ENCODE data around the gene TTC7B.

Gene TTC7B

DNA sequence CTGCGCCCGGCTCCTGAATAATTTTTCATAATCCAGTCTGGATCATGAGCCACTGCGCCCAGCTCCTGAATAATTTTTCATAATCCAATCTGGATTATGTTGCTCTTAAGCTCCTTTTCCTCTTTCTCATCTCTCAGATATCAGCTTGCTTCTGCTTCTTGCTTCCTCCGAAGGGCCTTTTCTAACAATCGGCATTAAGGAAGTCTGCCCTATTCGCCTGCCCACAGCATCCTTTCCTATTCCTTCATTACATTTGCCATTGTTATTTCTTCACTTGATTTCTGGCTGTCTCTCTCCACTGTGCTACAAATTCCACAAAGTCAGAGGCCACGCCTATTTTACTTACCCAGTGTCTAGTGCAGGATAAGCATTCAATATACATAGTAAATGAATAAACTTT is 83.5 kb downstream of the TTC7B start:
- H3K4me3 ChIP-seq (ENCODE audit: low read depth, low read length), result no peak overlapping the region
- TF ChIP-seq, protein P1, sequence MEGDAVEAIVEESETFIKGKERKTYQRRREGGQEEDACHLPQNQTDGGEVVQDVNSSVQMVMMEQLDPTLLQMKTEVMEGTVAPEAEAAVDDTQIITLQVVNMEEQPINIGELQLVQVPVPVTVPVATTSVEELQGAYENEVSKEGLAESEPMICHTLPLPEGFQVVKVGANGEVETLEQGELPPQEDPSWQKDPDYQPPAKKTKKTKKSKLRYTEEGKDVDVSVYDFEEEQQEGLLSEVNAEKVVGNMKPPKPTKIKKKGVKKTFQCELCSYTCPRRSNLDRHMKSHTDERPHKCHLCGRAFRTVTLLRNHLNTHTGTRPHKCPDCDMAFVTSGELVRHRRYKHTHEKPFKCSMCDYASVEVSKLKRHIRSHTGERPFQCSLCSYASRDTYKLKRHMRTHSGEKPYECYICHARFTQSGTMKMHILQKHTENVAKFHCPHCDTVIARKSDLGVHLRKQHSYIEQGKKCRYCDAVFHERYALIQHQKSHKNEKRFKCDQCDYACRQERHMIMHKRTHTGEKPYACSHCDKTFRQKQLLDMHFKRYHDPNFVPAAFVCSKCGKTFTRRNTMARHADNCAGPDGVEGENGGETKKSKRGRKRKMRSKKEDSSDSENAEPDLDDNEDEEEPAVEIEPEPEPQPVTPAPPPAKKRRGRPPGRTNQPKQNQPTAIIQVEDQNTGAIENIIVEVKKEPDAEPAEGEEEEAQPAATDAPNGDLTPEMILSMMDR (IDR thresholded peaks at IDR 0.05; ENCODE audit: insufficient read depth, low read depth, low read length, missing control alignments), result no peak
- no peak for DNase-seq (ENCODE audit: low read depth)

DNA sequence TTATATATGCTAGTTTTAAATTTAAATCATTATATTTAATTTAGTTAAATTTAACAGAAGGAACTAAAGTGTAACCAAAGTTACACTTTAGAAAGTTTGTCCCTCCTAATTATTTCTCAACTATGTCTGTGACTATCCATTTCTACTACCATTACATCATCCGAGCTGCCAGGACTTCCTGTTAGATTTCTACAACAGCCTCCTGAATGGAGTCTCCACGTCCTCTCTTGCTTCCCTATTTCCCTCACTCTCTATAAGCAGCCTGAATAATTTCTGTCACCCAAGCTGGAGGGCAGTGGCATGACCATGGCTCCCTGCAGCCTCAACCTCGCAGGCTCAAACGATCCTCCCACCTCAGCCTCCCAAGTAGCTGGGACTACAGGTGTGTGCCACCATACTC is 84.1 kb downstream of the TTC7B start:
- H3K4me3 ChIP-seq (ENCODE audit: low read depth, low read length), result no peak overlapping the region
- TF ChIP-seq, protein P1 (IDR thresholded peaks at IDR 0.05; ENCODE audit: insufficient read depth, low read depth, low read length, missing control alignments), result no peak
- no peak for DNase-seq (ENCODE audit: low read depth)

DNA sequence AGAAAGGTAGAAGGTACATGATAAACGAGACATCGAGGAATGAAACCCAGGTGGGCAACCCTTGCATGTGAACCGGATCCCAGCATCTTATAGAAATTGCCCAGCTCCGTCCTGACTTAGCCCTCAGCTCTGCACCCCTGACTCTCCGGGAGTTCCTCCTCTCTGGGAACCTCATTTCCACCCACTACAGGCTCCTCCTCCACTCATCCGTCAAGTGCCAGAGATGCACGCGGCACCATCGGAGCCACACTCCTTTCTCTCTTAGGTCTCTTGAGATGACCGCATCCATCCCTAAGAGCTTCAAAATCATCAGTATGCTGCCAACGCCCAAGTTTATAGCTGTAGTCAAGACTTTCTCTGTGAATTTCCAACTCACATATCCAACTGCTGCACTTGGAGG is 84.7 kb downstream of the TTC7B start:
- no peak for DNase-seq (ENCODE audit: low read depth)
- TF ChIP-seq, protein P1 (IDR thresholded peaks at IDR 0.05; ENCODE audit: insufficient read depth, low read depth, low read length, missing control alignments), result no peak

DNA sequence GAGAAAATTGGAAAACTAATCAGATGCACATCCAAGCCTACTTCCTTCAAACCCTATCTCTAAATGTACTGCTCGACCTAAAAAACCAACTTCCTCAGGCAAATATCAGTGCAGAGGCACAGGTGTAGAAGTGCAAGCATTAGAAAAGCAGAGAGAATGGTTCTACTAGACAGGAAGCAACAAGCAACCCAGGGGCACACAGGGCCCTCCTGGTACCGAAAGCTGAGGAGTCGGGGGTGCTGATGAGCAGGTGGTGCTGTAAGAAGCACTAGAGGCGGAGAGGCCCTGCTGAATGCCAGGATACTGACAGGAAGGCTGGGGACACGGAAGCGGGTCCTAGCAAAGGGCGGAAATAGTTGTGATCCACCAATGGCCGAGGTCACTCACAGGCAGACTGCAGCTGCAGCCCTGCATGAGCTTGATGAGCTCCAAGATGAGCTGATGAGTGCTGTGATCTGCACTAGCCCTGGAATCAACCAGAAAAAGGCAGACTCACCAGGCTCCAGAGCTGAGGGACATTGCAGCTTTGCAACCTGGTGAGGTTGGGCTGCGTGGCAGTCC is 85.9 kb downstream of the TTC7B start:
- DNase-seq (ENCODE audit: low read depth), result no peak
- TF ChIP-seq, protein P1 (IDR thresholded peaks at IDR 0.05; ENCODE audit: insufficient read depth, low read depth, low read length, missing control alignments), result no peak

More for the DNA sequence above, 84.7 kb downstream of the TTC7B start:
- H3K4me3 ChIP-seq (ENCODE audit: low read depth, low read length), result no peak overlapping the region

DNA sequence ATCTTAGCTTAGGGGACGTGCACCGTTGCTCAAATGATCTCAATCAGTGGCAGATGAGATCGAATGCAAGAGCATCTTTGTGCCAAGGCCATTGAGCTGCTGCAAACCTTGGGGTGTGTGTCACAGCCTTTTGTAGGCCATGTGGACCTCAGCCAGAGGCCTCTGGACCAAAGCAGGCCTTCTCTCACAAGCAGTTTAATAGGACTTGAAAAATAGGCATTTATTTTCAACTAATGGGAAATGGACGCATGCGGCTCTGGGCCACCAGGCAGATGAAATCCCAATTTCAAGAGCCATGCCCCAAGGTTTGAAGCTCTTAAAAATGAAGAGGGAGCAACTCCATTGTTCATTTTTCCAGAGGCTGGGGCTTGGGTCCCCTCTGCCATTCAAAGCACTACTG is 87.3 kb downstream of the TTC7B start:
- TF ChIP-seq, protein P1 (IDR thresholded peaks at IDR 0.05; ENCODE audit: insufficient read depth, low read depth, low read length, missing control alignments), result no peak
- DNase-seq (ENCODE audit: low read depth), result no peak

More for the DNA sequence above, 85.9 kb downstream of the TTC7B start:
- no peak overlapping the region for H3K4me3 ChIP-seq (ENCODE audit: low read depth, low read length)

DNA sequence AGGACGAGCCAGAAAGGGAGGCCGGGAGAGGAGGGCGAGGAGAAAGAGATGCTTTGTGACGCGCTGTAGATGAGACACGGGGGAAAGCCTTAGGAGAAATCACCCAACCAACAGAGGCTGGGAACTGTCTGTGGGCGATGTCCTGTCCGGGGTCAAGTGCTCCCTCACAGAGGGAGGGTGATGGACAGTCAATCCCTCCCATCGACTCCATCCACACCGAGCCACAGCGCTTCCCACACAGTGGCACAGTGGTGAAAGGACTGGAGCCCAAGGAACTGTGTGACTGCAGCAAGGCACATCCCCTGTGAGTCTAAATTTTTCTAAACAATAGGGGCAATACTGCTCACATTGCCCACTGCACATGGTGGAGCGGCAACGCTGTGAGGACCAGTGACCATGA is 89.1 kb downstream of the TTC7B start:
- no peak overlapping the region for H3K4me3 ChIP-seq (ENCODE audit: low read depth, low read length)
- no peak for DNase-seq (ENCODE audit: low read depth)
- TF ChIP-seq, protein P1 (IDR thresholded peaks at IDR 0.05; ENCODE audit: insufficient read depth, low read depth, low read length, missing control alignments), result no peak

More for the DNA sequence above, 87.3 kb downstream of the TTC7B start:
- H3K4me3 ChIP-seq (ENCODE audit: low read depth, low read length), result no peak overlapping the region

DNA sequence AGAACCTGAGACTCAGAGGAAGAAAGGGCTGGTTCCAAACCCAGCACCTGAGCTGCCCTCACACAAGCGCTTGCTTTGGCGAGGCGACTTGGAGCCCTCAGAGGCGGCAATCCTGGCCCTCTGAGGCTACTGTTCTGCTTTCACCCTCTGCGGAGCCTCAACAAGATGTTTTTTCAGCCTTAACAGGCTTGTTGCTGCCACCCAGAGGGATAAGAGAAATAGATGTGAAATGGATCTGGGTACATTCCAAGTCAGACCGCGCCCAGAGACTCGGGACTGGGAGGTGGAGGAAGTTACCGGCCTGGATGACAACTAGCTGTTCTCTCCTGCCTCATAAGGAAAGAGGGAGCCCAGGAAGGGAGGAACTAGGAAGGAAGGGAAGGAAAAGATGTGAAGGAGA is 89.6 kb downstream of the TTC7B start:
- TF ChIP-seq, protein P1 (IDR thresholded peaks at IDR 0.05; ENCODE audit: insufficient read depth, low read depth, low read length, missing control alignments), result no peak
- DNase-seq (ENCODE audit: low read depth), result no peak
- H3K4me3 ChIP-seq (ENCODE audit: low read depth, low read length), result no peak overlapping the region
